HepG2 (cell line): ENCODE data around the gene PIM3. TPM values are rescaled to one million over a fixed set of nuclear protein-coding genes. Genes with fewer than 3 reads are reported as not detected.

Experiments
- ATAC-seq: fragments of 200-7000 bp; cut with Tn5 transposase; 3 replicates; pipeline ENCODE4 v1.9.1; 2020; ENCODE audit warnings: mild to moderate bottlenecking, moderate library complexity
- BruUV-seq: library from RNA; stranded (reverse); fragments of 400-500 nt; replicated peaks from 2 replicates; lab custom pipeline; 2021; lab: Mats Ljungman, UMichigan
- CTCF ChIA-PET: fragments of 300-600 bp; formaldehyde crosslinking; extraction: SDS; loops from one replicate; lab custom pipeline; 2021; ENCODE audit warnings: low total read pairs, inconsistent platforms, low intra/inter-chr PET ratio; lab: Yijun Ruan, JAX
- POLR2A ChIA-PET: fragments of 350-600 bp; sonication (Branson Sonifier 250); formaldehyde crosslinking; loops from one replicate; lab custom pipeline; 2020; ENCODE audit warnings: antibody characterized with exemption, inconsistent platforms; lab: Yijun Ruan, JAX
- DNase-seq: peaks from one replicate; pipeline ENCODE4 v3.0.0-alpha.2; 2015; ENCODE audit warnings: low spot score
- FAIRE-seq: peaks from 3 replicates; lab custom pipeline; 2011; peaks lifted over from hg19 to GRCh38; lab: Jason Lieb, UNC
- H2AFZ ChIP-seq: one replicate; pipeline ENCODE4 v1.6.1; 2011; ENCODE audit warnings: low read length, inconsistent platforms
- H3K27ac ChIP-seq: fragments of 300-600 bp; 3 replicates; pipeline ENCODE4 v1.8.0; 2011; ENCODE audit warnings: mixed run types, mild to moderate bottlenecking, mixed read lengths, low read length, inconsistent platforms; ENCODE audit not compliant: insufficient read depth; ENCODE audit errors: extremely low read length
- H3K27me3 ChIP-seq, 2 experiments: fragments of 200-600 bp in 1 of 2; 2 replicates in 1 of 2; 3 replicates in 1 of 2; pipeline versions ENCODE4 v1.6.0 to v1.8.0; 2011; ENCODE audit warnings: low read length in 2 of 2, mild to moderate bottlenecking in 2 of 2, moderate library complexity in 2 of 2, inconsistent platforms in 1 of 2; ENCODE audit not compliant: insufficient read depth in 2 of 2, control insufficient read depth in 1 of 2
- H3K36me3 ChIP-seq, 2 experiments: fragments of 200-600 bp in 1 of 2; replicated peaks in 1 of 2; 2 replicates in 1 of 2; 3 replicates in 1 of 2; pipeline versions ENCODE4 v1.5.1 to v1.8.0; 2011; ENCODE audit warnings: low read length in 2 of 2, inconsistent platforms in 1 of 2; ENCODE audit not compliant: insufficient read depth in 2 of 2, control insufficient read depth in 1 of 2
- H3K4me1 ChIP-seq: 2 replicates; pipeline ENCODE4 v1.5.1; 2012; ENCODE audit warnings: low read length, inconsistent platforms; ENCODE audit not compliant: insufficient read depth
- H3K4me2 ChIP-seq: 2 replicates; pipeline ENCODE4 v1.6.0; 2011; ENCODE audit warnings: low read depth, low read length, inconsistent platforms
- H3K4me3 ChIP-seq, 3 experiments: fragments of 200-600 bp in 1 of 3; sonication (generic), shearing (Covaris generic) in 1 of 3; replicated peaks in 1 of 3; 2 replicates each; pipeline ENCODE4 v1.5.1; 2011 to 2016; ENCODE audit warnings: low read length in 3 of 3, inconsistent platforms in 2 of 3, low read depth in 2 of 3, mild to moderate bottlenecking in 2 of 3, control low read depth in 1 of 3, mixed read lengths in 1 of 3; ENCODE audit not compliant: insufficient read depth in 1 of 3
- H3K79me2 ChIP-seq: one replicate; pipeline ENCODE4 v1.6.1; 2011; ENCODE audit warnings: low read length, inconsistent platforms; ENCODE audit not compliant: insufficient read depth
- H3K9ac ChIP-seq: 2 replicates; pipeline ENCODE4 v1.6.0; 2011; ENCODE audit warnings: mild to moderate bottlenecking, low read depth, low read length, inconsistent platforms; ENCODE audit not compliant: insufficient read depth
- H3K9me3 ChIP-seq: 2 replicates; pipeline ENCODE4 v1.5.1; 2012; ENCODE audit warnings: mild to moderate bottlenecking, low read length
- H4K20me1 ChIP-seq: 2 replicates; pipeline ENCODE4 v1.6.0; 2011; ENCODE audit warnings: inconsistent platforms, mild to moderate bottlenecking, low read length, moderate library complexity; ENCODE audit not compliant: insufficient read depth
- GFI1 ChIP-seq: sonication (generic); formaldehyde crosslinking; IDR thresholded peaks from 2 replicates; pipeline ENCODE4 v1.5.0; 2020; ENCODE audit warnings: missing genetic modification reagents, mild to moderate bottlenecking, borderline replicate concordance
- HIVEP1 ChIP-seq: sonication (generic); formaldehyde crosslinking; IDR thresholded peaks from 2 replicates; pipeline ENCODE4 v1.4.0; 2020; ENCODE audit warnings: mild to moderate bottlenecking, missing genetic modification reagents
- HMGA1 ChIP-seq: sonication (generic); formaldehyde crosslinking; conservative IDR thresholded peaks from 2 replicates; pipeline ENCODE4 v1.4.0; 2020; ENCODE audit warnings: missing genetic modification reagents
- KLF11 ChIP-seq: IDR thresholded peaks from 2 replicates; pipeline ENCODE4 v1.6.1; 2016; ENCODE audit warnings: missing compliant biosample characterization
- NBN ChIP-seq: fragments of 450-650 bp; conservative IDR thresholded peaks from 2 replicates; pipeline ENCODE4 v1.6.1; 2017
- NR1H2 ChIP-seq: sonication (generic); formaldehyde crosslinking; IDR thresholded peaks from 2 replicates; pipeline ENCODE4 v1.8.1; 2022; ENCODE audit warnings: low read depth, missing genetic modification reagents, borderline replicate concordance
- RBAK ChIP-seq: sonication (generic); formaldehyde crosslinking; IDR thresholded peaks from 2 replicates; pipeline ENCODE4 v1.5.1; 2020; ENCODE audit warnings: mild to moderate bottlenecking, missing genetic modification reagents
- TOPORS ChIP-seq: sonication (generic); formaldehyde crosslinking; IDR thresholded peaks from 2 replicates; pipeline ENCODE4 v1.8.0; 2023; ENCODE audit warnings: mild to moderate bottlenecking, missing genetic modification reagents
- ZFP41 ChIP-seq: sonication (generic); formaldehyde crosslinking; IDR thresholded peaks from 2 replicates; pipeline ENCODE4 v1.4.0; 2020; ENCODE audit warnings: mild to moderate bottlenecking, missing genetic modification reagents, borderline replicate concordance
- ZNF10 ChIP-seq: sonication (generic); formaldehyde crosslinking; IDR thresholded peaks from 2 replicates; pipeline ENCODE4 v1.4.0; 2020; ENCODE audit warnings: mild to moderate bottlenecking, low read depth, missing genetic modification reagents, borderline replicate concordance
- ZNF557 ChIP-seq: sonication (generic); formaldehyde crosslinking; IDR thresholded peaks from 2 replicates; pipeline ENCODE4 v1.4.0; 2020; ENCODE audit warnings: missing genetic modification reagents
- ZNF564 ChIP-seq: sonication (generic); formaldehyde crosslinking; IDR thresholded peaks from 2 replicates; pipeline ENCODE4 v1.8.1; 2023; ENCODE audit warnings: mild to moderate bottlenecking, missing genetic modification reagents
- ZNF605 ChIP-seq: sonication (generic); formaldehyde crosslinking; IDR thresholded peaks from 2 replicates; pipeline ENCODE4 v1.8.0; 2022; ENCODE audit warnings: mild to moderate bottlenecking, missing genetic modification reagents
- WGBS: methylation state at CpG from one replicate; pipeline ENCODE4 v1.1.6; 2017; ENCODE audit warnings: low lambda C conversion rate; 5-methylcytosine and 5-hydroxymethylcytosine counted together
- in situ Hi-C: cut with HindIII; loops from 2 replicates; pipeline ENCODE4 v1.10.0; 2017; ENCODE audit warnings: low pct_unique_long_range_greater_than_20kb; ENCODE audit not compliant: extremely low pct_ligation_motif_present
- intact Hi-C: fragments of 100-400 bp; cut with micrococcal nuclease; formaldehyde crosslinking; loops from one replicate; pipeline ENCODE4 v1.10.0; 2022; ENCODE audit not compliant: unreplicated experiment
- polyA plus RNA-seq, 8 experiments: library from polyadenylated mRNA; depleted of rRNA in 3 of 8; stranded (reverse) in 7 of 8; unstranded in 1 of 8; fragments of >200 nt; fragmentation: Illumina TruSeq in 4 of 8; extraction: Trizol in 4 of 8; gene quantifications; 2 replicates each; pipeline versions ENCODE4 v1.2.1 to v1.2.3, GENCODE V29; 2011 to 2016; ENCODE audit warnings: low read depth in 4 of 8, missing spikeins in 1 of 8, mixed read lengths in 1 of 8; ENCODE audit not compliant: insufficient read depth in 1 of 8
- total RNA-seq, 5 experiments: library from RNA; depleted of rRNA; stranded (reverse); fragments of >200 nt; fragmentation: Illumina TruSeq; extraction: Trizol; gene quantifications; 2 replicates each; pipeline ENCODE4 v1.2.3, GENCODE V29; 2016; ENCODE audit warnings: low read depth in 1 of 5
- TF ChIP-seq, protein P1 (sequence below): sonication (generic); formaldehyde crosslinking; IDR thresholded peaks from 2 replicates; pipeline ENCODE4 v1.4.0; 2020; ENCODE audit warnings: missing genetic modification reagents
- TF ChIP-seq, protein P2 (sequence below): sonication (generic); formaldehyde crosslinking; IDR thresholded peaks from 2 replicates; pipeline ENCODE4 v1.4.0; 2020; ENCODE audit warnings: missing genetic modification reagents
- TF ChIP-seq, protein P3 (sequence below): sonication (generic); formaldehyde crosslinking; IDR thresholded peaks from 2 replicates; pipeline ENCODE4 v1.4.0; 2020; ENCODE audit warnings: mild to moderate bottlenecking, missing genetic modification reagents
- TF ChIP-seq, protein P4 (sequence below): sonication (generic); formaldehyde crosslinking; IDR thresholded peaks from 2 replicates; pipeline ENCODE4 v1.5.0; 2020; ENCODE audit warnings: missing genetic modification reagents, mild to moderate bottlenecking, borderline replicate concordance

Gene PIM3
- total and polyA plus RNA-seq, 2 of the 13 experiments (the other 11 are each of a cell fraction or from before 2014, with no cell fraction given) = 21.6 to 31.2 TPM

DNA sequence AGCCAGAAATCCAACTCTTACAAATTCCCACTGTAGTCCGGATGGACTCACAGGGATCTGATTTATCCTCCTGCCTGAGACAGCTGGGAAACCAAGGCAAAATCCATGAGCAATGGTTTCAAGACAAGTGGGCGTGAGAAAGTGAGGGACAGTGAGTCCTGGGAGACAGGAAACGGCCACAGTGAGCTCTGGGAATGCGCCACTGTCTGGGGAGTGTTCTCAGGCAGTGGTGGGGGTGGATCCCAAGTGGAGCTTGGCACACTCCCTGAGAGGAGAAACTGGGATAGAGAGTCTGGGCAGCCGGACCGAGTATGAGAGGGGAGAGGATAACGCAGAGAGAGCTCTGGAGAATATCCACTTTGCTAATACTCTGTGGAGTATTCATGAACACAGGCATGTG, 42.2 kb downstream of the PIM3 start (continued):
- TF ChIP-seq, protein P1, sequence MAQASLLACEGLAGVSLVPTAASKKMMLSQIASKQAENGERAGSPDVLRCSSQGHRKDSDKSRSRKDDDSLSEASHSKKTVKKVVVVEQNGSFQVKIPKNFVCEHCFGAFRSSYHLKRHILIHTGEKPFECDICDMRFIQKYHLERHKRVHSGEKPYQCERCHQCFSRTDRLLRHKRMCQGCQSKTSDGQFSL (CRISPR knock-in tag) = no peak
- no peak for TF ChIP-seq GFI1 (CRISPR knock-in tag)

DNA sequence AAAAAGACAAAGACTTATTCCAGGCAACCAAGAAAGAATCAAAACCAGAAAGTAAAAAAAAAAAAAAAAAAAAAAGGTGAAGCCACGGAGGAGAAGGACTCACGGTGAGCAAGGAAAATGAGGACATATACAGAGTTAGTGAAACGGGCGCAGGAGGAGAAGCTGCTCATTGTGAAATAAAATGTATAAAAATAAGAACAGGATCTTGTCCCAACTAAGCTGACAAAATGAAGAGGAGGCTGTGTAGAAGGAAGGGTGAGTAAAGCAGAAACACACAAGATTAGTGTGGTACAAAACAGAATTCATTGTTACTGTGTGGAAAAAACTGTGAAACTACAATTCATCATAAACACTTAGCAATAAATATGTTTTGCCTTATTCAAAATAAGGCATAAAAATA, 44.3 kb downstream of the PIM3 start:
- POLR2A ChIA-PET = no interaction called here
- intact Hi-C loops = no loop called here
- no peak overlapping the region for H3K9ac ChIP-seq
- H4K20me1 ChIP-seq = no peaks in the 10 kb centered on the region
- 56% methylated on average over 4 of the region's 4 CpGs for whole genome bisulfite sequencing
- TF ChIP-seq HIVEP1 (no peak), ZNF10 (CRISPR knock-in tag) (no peak), NR1H2 (CRISPR knock-in tag) (no peak), HMGA1 (CRISPR knock-in tag) (no peak), TOPORS (CRISPR knock-in tag) (no peak), ZNF605 (CRISPR knock-in tag) (no peak), RBAK (no peak), ZNF557 (CRISPR knock-in tag) (no peak), ZFP41 (no peak), ZNF564 (no peak), KLF11 (CRISPR knock-in tag) (no peak), NBN (no peak)
- TF ChIP-seq, protein P2, sequence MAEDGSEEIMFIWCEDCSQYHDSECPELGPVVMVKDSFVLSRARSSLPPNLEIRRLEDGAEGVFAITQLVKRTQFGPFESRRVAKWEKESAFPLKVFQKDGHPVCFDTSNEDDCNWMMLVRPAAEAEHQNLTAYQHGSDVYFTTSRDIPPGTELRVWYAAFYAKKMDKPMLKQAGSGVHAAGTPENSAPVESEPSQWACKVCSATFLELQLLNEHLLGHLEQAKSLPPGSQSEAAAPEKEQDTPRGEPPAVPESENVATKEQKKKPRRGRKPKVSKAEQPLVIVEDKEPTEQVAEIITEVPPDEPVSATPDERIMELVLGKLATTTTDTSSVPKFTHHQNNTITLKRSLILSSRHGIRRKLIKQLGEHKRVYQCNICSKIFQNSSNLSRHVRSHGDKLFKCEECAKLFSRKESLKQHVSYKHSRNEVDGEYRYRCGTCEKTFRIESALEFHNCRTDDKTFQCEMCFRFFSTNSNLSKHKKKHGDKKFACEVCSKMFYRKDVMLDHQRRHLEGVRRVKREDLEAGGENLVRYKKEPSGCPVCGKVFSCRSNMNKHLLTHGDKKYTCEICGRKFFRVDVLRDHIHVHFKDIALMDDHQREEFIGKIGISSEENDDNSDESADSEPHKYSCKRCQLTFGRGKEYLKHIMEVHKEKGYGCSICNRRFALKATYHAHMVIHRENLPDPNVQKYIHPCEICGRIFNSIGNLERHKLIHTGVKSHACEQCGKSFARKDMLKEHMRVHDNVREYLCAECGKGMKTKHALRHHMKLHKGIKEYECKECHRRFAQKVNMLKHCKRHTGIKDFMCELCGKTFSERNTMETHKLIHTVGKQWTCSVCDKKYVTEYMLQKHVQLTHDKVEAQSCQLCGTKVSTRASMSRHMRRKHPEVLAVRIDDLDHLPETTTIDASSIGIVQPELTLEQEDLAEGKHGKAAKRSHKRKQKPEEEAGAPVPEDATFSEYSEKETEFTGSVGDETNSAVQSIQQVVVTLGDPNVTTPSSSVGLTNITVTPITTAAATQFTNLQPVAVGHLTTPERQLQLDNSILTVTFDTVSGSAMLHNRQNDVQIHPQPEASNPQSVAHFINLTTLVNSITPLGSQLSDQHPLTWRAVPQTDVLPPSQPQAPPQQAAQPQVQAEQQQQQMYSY = no peak
- TF ChIP-seq, protein P3, sequence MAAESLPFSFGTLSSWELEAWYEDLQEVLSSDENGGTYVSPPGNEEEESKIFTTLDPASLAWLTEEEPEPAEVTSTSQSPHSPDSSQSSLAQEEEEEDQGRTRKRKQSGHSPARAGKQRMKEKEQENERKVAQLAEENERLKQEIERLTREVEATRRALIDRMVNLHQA = no peak
- TF ChIP-seq, protein P4, sequence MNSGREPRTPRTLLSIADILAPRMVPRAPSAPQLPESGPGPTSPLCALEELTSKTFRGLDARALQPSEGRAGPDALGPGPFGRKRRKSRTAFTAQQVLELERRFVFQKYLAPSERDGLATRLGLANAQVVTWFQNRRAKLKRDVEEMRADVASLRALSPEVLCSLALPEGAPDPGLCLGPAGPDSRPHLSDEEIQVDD (CRISPR knock-in tag) = no peak
- DNase-seq (no peak), FAIRE-seq (no peak), ATAC-seq (no peak)
- no peaks in the 10 kb centered on the region for H3K9me3 ChIP-seq
- CTCF ChIA-PET = no interaction called here
- no peak overlapping the region for H3K4me2 ChIP-seq
- H3K79me2 ChIP-seq = no peaks in the 10 kb centered on the region
- peaks cover 12 to 28% of the 10 kb centered on the region in 2 experiments for H3K27me3 ChIP-seq
- no TSS peak for BruUV-seq
- H3K4me1 ChIP-seq = peaks cover 13% of the 10 kb centered on the region
- no peak overlapping the region for H2AFZ ChIP-seq
- no peak overlapping the region for H3K4me3 ChIP-seq
- no peaks in the 10 kb centered on the region for H3K36me3 ChIP-seq
- no peak overlapping the region for H3K27ac ChIP-seq
- in situ Hi-C loops = no loop called here
